Tracheal epithelial cell (primary cell): ENCODE data around the gene CARD18. TPM values are rescaled to one million over a fixed set of nuclear protein-coding genes. Genes with fewer than 3 reads are reported as not detected.

Experiments
- total RNA-seq: library from RNA; depleted of rRNA; stranded (reverse); fragments of >200 nt; gene quantifications from 2 replicates; pipeline ENCODE4 v1.2.1, GENCODE V29; 2014

The CARD18 gene, protein sequence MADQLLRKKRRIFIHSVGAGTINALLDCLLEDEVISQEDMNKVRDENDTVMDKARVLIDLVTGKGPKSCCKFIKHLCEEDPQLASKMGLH
- not detected in 2 replicates for total RNA-seq

DNA sequence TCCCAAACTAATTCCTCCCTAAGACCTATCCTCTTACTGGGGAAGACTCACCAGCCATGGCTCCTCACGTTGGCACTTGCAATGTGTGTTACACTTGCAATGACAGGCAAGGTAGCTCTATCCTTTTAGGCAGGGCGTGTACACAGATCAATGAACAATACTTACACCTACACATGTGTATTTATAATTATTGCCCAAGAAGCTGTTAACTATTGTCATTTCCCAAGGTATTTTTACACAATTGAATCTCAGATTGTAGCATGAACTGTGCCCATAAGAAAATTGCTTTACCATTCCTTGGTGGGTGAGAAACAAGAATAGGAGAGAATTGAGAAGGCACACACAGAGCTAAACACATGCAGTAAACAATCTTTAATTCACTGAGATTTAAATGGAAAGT, at the start of gene CARD18:
Gene CARD18 (minus strand): TSS at position 101 of the 400 bp plus-strand sequence. CDS start 43 bp downstream, at position 58.

Other genes starting within 250 kb of the CARD18 start
- gene CASP12, start 241.3 kb downstream of the CARD18 start, total RNA-seq, result not detected in 2 replicates
- 132 and 145 TPM in 2 replicates for gene CASP4, start 171.2 kb downstream of the CARD18 start, total RNA-seq
- 1.1 TPM in 1 of 2 replicates, not detected in the other for gene CASP5, start 116.6 kb downstream of the CARD18 start, total RNA-seq
- gene CASP1, start 104.6 kb downstream of the CARD18 start, total RNA-seq, result 16.2 and 34.5 TPM in 2 replicates
- 0.85 and 2.2 TPM in 2 replicates for gene CARD16, start 94.4 kb downstream of the CARD18 start, total RNA-seq